ENCODE data around the gene PHACTR3.

GRCh38 chr20:59676126-59676850 lies 71.9 kb downstream of the PHACTR3 start:
- TF ChIP-seq EZH2phosphoT487 (IDR thresholded peaks at IDR 0.05; ENCODE audit: unreplicated experiment) (no peak), EZH2 (IDR thresholded peaks at IDR 0.05; ENCODE audit: low read depth, unreplicated experiment) (no peak), CTCF (conservative IDR thresholded peaks at IDR 0.05; ENCODE audit: low read depth in 2 of 2) (no peak), ETS1 (IDR thresholded peaks at IDR 0.05) (no peak), ZNF331 (CRISPR knock-in tag; IDR thresholded peaks at IDR 0.05; ENCODE audit: low read depth) (no peak), POLR2AphosphoS5 (IDR thresholded peaks at IDR 0.05; ENCODE audit: low read depth) (no peak), STAT1 (IDR thresholded peaks at IDR 0.05; ENCODE audit: unreplicated experiment) (no peak), REST (IDR thresholded peaks at IDR 0.05; ENCODE audit: unreplicated experiment) (no peak), JUNB (IDR thresholded peaks at IDR 0.05; ENCODE audit: unreplicated experiment) (no peak), CREB1 (CRISPR knock-in tag; IDR thresholded peaks at IDR 0.05; ENCODE audit: low read depth) (no peak)
